Caco-2 (cell line): ENCODE data around the gene PGGHG. TPM values are rescaled to one million over a fixed set of nuclear protein-coding genes. Genes with fewer than 3 reads are reported as not detected.

Source experiments
- BruUV-seq: library from RNA; stranded (reverse); fragments of 400-500 nt; replicated peaks from 2 replicates; lab custom pipeline; 2021; lab: Mats Ljungman, UMichigan
- CTCF ChIA-PET: fragments of 300-600 bp; sonication (Branson Sonifier 250); formaldehyde crosslinking; loops from one replicate; lab custom pipeline; 2022; ENCODE audit warnings: antibody characterized with exemption; lab: Charles Lee
- POLR2A ChIA-PET: fragments of 300-600 bp; sonication (Branson Sonifier 250); formaldehyde crosslinking; loops from one replicate; lab custom pipeline; 2022; ENCODE audit warnings: antibody characterized with exemption; lab: Charles Lee
- DNase-seq, 2 experiments: peaks; one replicate each; pipeline versions ENCODE4 v3.0.0 to v3.0.0-alpha.2; 2020 to 2022
- H3K27me3 ChIP-seq: replicated peaks from 2 replicates; pipeline ENCODE4 v1.6.0; 2011; ENCODE audit warnings: low read length; ENCODE audit not compliant: control insufficient read depth, insufficient read depth
- H3K36me3 ChIP-seq: 2 replicates; pipeline ENCODE4 v1.5.1; 2011; ENCODE audit warnings: low read length; ENCODE audit not compliant: control insufficient read depth, insufficient read depth
- H3K4me1 ChIP-seq: fragments of 250-450 bp; sonication (Bioruptor Pico); 2 replicates; pipeline ENCODE4 v1.5.1; 2020; ENCODE audit warnings: mild to moderate bottlenecking
- H3K4me3 ChIP-seq: 2 replicates; pipeline ENCODE4 v1.5.1; 2011; ENCODE audit warnings: low read depth, mild to moderate bottlenecking, control low read depth, low read length
- H3K9me3 ChIP-seq: fragments of 250-450 bp; sonication (Bioruptor Pico); 2 replicates; pipeline ENCODE4 v1.5.1; 2020; ENCODE audit warnings: mild to moderate bottlenecking, moderate library complexity
- H3K27ac Mint-ChIP-seq: one replicate; pipeline ENCODE4 v1.8.0; 2022; ENCODE audit warnings: mixed read lengths; ENCODE audit not compliant: unreplicated experiment
- H3K27me3 Mint-ChIP-seq: one replicate; pipeline ENCODE4 v1.8.0; 2022; ENCODE audit warnings: mixed read lengths; ENCODE audit not compliant: insufficient read depth, unreplicated experiment
- H3K36me3 Mint-ChIP-seq: one replicate; pipeline ENCODE4 v1.8.0; 2022; ENCODE audit warnings: mild to moderate bottlenecking, mixed read lengths; ENCODE audit not compliant: insufficient read depth, unreplicated experiment
- H3K4me1 Mint-ChIP-seq: one replicate; pipeline ENCODE4 v1.8.0; 2022; ENCODE audit warnings: low read depth, mixed read lengths; ENCODE audit not compliant: unreplicated experiment
- H3K4me3 Mint-ChIP-seq: one replicate; pipeline ENCODE4 v1.8.0; 2022; ENCODE audit warnings: mild to moderate bottlenecking, moderate library complexity, mixed read lengths; ENCODE audit not compliant: unreplicated experiment
- H3K9me3 Mint-ChIP-seq: one replicate; pipeline ENCODE4 v1.8.0; 2022; ENCODE audit warnings: mixed read lengths; ENCODE audit not compliant: unreplicated experiment
- intact Hi-C: fragments of 100-400 bp; cut with micrococcal nuclease; formaldehyde crosslinking; loops from one replicate; pipeline ENCODE4 v1.10.0; 2022; ENCODE audit not compliant: unreplicated experiment
- total RNA-seq: library from RNA; stranded (reverse); gene quantifications from 2 replicates; pipeline ENCODE4 v1.2.3, GENCODE V29; 2022
- TF ChIP-seq, protein P1 (sequence below), 2 experiments: fragments of 200-600 bp in 1 of 2; IDR thresholded peaks; 1 replicate in 1 of 2; 2 replicates in 1 of 2; pipeline versions ENCODE4 v1.5.1 to v1.8.0; 2011 to 2022; ENCODE audit warnings: antibody characterized with exemption in 1 of 2, control low read depth in 1 of 2, inconsistent platforms in 1 of 2, low read depth in 1 of 2, low read length in 1 of 2, mild to moderate bottlenecking in 1 of 2, moderate library complexity in 1 of 2; ENCODE audit not compliant: insufficient read depth in 1 of 2, severe bottlenecking in 1 of 2, unreplicated experiment in 1 of 2

Gene PGGHG
- total RNA-seq, 1 experiment from 2014 or later, result 59.6 TPM

DNA sequence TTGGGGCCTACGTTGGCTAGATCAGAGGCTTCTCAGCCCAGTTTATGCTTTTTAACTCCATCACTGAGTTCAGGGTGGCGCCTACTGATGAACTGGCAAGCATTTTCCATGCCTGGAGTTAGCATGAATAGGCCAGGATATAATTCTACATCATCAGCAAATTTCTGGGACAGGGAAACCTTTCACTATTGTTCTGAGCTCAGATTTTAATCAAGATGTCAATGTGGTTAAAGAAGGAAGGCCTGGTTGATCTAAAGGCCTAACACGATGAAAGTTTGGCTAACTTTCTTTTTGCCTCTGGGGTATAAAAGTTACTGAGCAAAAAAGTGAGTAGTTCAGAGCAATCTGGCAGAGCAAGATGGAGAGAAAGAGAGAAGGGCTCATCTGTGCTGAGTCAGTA, 53.4 kb downstream of the PGGHG start:
- intact Hi-C loops, result no loop called here
- H3K4me3 Mint-ChIP-seq, result no peak overlapping the region
- POLR2A ChIA-PET, result no interaction called here
- no peak overlapping the region for H3K27ac Mint-ChIP-seq
- no peak for DNase-seq
- peaks cover 6% of the 10 kb centered on the region for H3K4me1 Mint-ChIP-seq
- no peaks in the 10 kb centered on the region for H3K9me3 ChIP-seq
- no TSS peak for BruUV-seq
- no peaks in the 10 kb centered on the region for H3K9me3 Mint-ChIP-seq
- TF ChIP-seq, protein P1, sequence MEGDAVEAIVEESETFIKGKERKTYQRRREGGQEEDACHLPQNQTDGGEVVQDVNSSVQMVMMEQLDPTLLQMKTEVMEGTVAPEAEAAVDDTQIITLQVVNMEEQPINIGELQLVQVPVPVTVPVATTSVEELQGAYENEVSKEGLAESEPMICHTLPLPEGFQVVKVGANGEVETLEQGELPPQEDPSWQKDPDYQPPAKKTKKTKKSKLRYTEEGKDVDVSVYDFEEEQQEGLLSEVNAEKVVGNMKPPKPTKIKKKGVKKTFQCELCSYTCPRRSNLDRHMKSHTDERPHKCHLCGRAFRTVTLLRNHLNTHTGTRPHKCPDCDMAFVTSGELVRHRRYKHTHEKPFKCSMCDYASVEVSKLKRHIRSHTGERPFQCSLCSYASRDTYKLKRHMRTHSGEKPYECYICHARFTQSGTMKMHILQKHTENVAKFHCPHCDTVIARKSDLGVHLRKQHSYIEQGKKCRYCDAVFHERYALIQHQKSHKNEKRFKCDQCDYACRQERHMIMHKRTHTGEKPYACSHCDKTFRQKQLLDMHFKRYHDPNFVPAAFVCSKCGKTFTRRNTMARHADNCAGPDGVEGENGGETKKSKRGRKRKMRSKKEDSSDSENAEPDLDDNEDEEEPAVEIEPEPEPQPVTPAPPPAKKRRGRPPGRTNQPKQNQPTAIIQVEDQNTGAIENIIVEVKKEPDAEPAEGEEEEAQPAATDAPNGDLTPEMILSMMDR (IDR thresholded peaks at IDR 0.05; ENCODE audit: insufficient read depth in 1 of 2, low read depth in 1 of 2, low read length in 1 of 2, severe bottlenecking in 1 of 2, unreplicated experiment in 1 of 2), result no peak
- H3K27me3 ChIP-seq, result no peaks in the 10 kb centered on the region
- no peaks in the 10 kb centered on the region for H3K36me3 ChIP-seq
- H3K4me1 ChIP-seq, result no peaks in the 10 kb centered on the region
- H3K27me3 Mint-ChIP-seq, result peaks cover 3% of the 10 kb centered on the region
- H3K36me3 Mint-ChIP-seq, result no peaks in the 10 kb centered on the region
- H3K4me3 ChIP-seq, result no peak overlapping the region
- CTCF ChIA-PET, result no interaction called here

DNA sequence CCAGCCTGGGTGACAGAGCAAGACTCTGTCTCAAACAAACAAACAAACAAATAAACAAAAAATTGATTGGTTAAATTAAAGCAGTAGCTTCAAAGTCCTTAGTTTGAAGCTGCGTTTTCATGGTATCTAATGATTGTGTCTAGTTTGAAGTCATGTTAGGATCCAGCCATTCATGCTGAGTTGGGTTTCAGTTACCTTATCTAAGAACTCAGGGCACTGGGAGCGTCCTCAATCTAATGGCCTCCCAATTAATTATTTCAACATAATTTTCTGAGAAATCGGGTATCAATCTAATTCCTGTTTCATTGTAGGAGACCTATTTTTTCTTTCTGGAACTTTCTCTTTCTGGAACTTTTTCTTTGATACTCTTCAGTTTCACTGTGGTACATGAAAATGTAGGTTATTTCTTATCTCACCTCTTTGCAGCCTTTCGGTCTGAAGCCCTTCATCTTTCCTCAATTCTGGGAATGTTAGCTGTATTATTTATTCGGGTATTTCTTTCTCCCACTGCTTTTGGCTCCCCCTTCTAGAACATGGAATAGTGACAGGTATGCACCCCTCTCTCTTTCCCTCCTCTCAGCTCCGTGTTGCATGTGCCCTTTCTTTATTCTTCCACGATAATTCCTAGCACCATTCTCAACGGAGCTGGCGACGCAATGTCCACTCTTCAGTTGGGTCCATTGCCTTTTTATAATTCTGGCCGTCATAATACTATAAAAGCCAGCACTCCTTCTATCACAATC, 56.1 kb downstream of the PGGHG start:
- Histone ChIP-seq H3K4me3 (no peak overlapping the region), H3K36me3 (no peaks in the 10 kb centered on the region), H3K9me3 (no peaks in the 10 kb centered on the region), H3K27me3 (no peaks in the 10 kb centered on the region), H3K4me1 (no peaks in the 10 kb centered on the region)
- H3K4me3 Mint-ChIP-seq, result no peak overlapping the region
- ChIA-PET POLR2A (no interaction called here), CTCF (no interaction called here)
- H3K9me3 Mint-ChIP-seq, result no peaks in the 10 kb centered on the region
- intact Hi-C loops, result no loop called here
- TF ChIP-seq, protein P1 (IDR thresholded peaks at IDR 0.05; ENCODE audit: insufficient read depth in 1 of 2, low read depth in 1 of 2, low read length in 1 of 2, severe bottlenecking in 1 of 2, unreplicated experiment in 1 of 2), result no peak
- peaks cover 10% of the 10 kb centered on the region for H3K4me1 Mint-ChIP-seq
- peaks cover 3% of the 10 kb centered on the region for H3K27me3 Mint-ChIP-seq
- no peaks in the 10 kb centered on the region for H3K36me3 Mint-ChIP-seq
- BruUV-seq, result no TSS peak
- H3K27ac Mint-ChIP-seq, result no peak overlapping the region
- DNase-seq, result no peak

Other genes with a start within 250 kb of the PGGHG start
- not detected in 2 replicates for gene SCGB1C1, start 96.0 kb upstream of the PGGHG start, total RNA-seq
- gene BET1L, start 81.7 kb upstream of the PGGHG start, total RNA-seq, result 56.8 and 57.4 TPM in 2 replicates
- 97.1 and 111 TPM in 2 replicates for gene RIC8A, start 81.4 kb upstream of the PGGHG start, total RNA-seq
- 24.6 and 26.0 TPM in 2 replicates for gene SIRT3, start 52.8 kb upstream of the PGGHG start, total RNA-seq
- gene PSMD13, start 52.1 kb upstream of the PGGHG start, total RNA-seq, result 162 and 172 TPM in 2 replicates
- not detected in 2 replicates for gene NLRP6, start 10.7 kb upstream of the PGGHG start, total RNA-seq
- gene IFITM5, start 10.4 kb downstream of the PGGHG start, total RNA-seq, result not detected in 2 replicates
- 7.0 and 7.3 TPM in 2 replicates for gene IFITM2, start 18.7 kb downstream of the PGGHG start, total RNA-seq
- gene IFITM1, start 24.9 kb downstream of the PGGHG start, total RNA-seq, result 3.0 and 3.2 TPM in 2 replicates
- gene IFITM3, start 31.7 kb downstream of the PGGHG start, total RNA-seq, result 6.9 and 12.4 TPM in 2 replicates
- 30.7 and 35.6 TPM in 2 replicates for gene B4GALNT4, start 80.4 kb downstream of the PGGHG start, total RNA-seq
- 143 and 149 TPM in 2 replicates for gene PKP3, start 105.1 kb downstream of the PGGHG start, total RNA-seq
- 119 and 124 TPM in 2 replicates for gene SIGIRR, start 125.9 kb downstream of the PGGHG start, total RNA-seq
- gene ANO9, start 152.9 kb downstream of the PGGHG start, total RNA-seq, result 85.5 and 92.6 TPM in 2 replicates
- gene PTDSS2, start 161.2 kb downstream of the PGGHG start, total RNA-seq, result 40.6 and 44.3 TPM in 2 replicates
- gene RNH1, start 218.1 kb downstream of the PGGHG start, total RNA-seq, result 134 and 136 TPM in 2 replicates
- 60.2 and 69.0 TPM in 2 replicates for gene HRAS, start 246.4 kb downstream of the PGGHG start, total RNA-seq
- gene LRRC56, start 248.4 kb downstream of the PGGHG start, total RNA-seq, result 4.3 and 4.4 TPM in 2 replicates